HG02763 (cell line): ENCODE measurements around the gene ZNF724.
"Not testable (repeated sequence)": the region's sequence is repeated elsewhere in the genome, so short reads cannot be mapped to it uniquely, and the experiment has no call there.

Experiments
- ATAC-seq: cut with Tn5 transposase; IDR thresholded peaks from one replicate; pipeline ENCODE4 v1.9.1; 2021; ENCODE audit warnings: mild to moderate bottlenecking, moderate library complexity; ENCODE audit not compliant: unreplicated experiment

Gene ZNF724

GRCh38 chr19:23249911-23250649 is at the start of gene ZNF724:
Gene ZNF724 (minus strand): TSS chr19:23250394. CDS start chr19:23250242, 152 bp downstream.
- peak; percentile 99 for ATAC-seq

DNA sequence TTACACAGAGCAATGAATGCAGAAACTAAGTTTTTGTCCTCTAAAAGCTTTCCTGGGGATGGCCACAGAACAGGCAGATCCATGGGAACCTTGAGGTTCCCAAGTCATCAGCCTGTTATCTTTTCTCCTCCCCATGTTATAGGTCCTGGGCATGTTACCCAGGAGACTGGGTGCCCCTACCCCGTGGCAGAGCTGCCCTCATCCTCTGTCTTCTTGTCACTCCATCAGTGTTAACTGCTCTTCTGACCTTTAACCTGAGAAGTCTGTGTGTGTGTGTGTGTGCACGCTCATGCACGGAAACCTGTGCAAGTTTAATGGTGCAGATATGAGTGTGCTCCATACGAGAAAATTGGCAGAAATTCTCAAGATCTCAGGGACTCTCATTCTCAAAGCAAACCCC is 43.9 kb upstream of the ZNF724 start:
- no peak for ATAC-seq

DNA sequence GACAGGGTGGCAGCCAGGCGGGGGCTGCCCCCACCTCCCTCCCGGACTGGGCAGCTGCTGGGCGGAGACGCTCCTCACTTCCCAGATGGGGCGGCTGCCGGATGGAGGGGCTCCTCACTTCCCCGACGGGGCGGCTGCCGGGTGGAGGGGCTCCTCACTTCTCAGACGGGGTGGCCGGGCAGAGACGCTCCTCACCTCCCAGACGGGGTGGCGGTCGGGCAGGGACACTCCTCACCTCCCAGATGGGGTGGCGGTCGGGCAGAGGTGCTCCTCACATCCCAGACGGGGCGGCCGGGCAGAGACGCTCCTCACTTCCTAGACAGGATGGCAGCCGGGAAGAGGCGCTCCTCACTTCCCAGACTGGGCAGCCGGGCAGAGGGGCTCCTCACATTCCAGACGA is 39.8 kb upstream of the ZNF724 start:
- ATAC-seq = not testable (repeated sequence)

DNA sequence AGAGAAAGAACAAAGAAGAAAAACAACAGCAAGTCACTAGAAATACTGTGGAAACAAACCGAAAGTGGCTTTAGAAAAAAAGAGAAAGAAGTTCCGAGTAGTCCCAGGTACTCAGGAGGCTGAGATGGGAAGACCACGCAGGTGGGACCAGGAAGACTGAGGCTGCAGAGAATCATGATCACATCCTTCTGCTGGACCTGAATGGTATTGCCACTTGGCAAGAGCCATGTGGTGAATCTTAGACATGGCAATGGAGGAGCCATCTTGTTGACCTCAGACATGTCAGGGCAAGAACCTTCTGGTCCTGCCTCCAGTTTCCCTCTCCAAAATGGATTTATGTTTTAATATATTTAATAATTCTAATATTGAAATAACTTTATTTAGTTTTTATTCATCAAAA is 37.4 kb upstream of the ZNF724 start:
- ATAC-seq = no peak

DNA sequence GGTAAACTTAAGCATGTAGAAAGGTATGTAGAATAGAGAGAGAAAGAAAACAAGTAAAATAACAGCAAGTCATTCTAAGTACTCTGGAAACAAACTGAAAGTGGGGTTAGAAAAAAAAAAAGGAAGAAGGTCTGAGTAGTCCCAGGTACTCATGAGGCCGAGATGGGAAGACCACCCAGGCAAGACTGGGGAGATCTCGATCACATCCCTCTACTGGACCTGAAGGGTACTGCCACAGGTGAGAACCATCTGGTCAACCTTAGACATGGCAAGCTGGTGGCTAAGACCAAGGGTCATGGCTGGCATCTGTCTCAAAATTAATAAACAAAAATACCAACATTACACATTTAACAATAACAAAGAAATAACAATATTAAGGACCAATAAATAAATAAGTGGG is 36.3 kb upstream of the ZNF724 start:
- no peak for ATAC-seq

- no peak for ATAC-seq
Measured at GRCh38 chr19:23285948-23286347, 35.8 kb upstream of the ZNF724 start.

- ATAC-seq = not testable (repeated sequence)
Measured at GRCh38 chr19:23285326-23285725, 35.1 kb upstream of the ZNF724 start.

- no peak for ATAC-seq
Measured at GRCh38 chr19:23283925-23284324, 33.7 kb upstream of the ZNF724 start.

GRCh38 chr19:23281663-23282276 is 31.6 kb upstream of the ZNF724 start:
- ATAC-seq = no peak

GRCh38 chr19:23278118-23278517 is 27.9 kb upstream of the ZNF724 start:
- ATAC-seq = not testable (repeated sequence)

- peak; percentile 99 for ATAC-seq
Measured at GRCh38 chr19:23273590-23274412, 23.6 kb upstream of the ZNF724 start.

GRCh38 chr19:23273022-23273589 is 22.9 kb upstream of the ZNF724 start:
- ATAC-seq = no peak

DNA sequence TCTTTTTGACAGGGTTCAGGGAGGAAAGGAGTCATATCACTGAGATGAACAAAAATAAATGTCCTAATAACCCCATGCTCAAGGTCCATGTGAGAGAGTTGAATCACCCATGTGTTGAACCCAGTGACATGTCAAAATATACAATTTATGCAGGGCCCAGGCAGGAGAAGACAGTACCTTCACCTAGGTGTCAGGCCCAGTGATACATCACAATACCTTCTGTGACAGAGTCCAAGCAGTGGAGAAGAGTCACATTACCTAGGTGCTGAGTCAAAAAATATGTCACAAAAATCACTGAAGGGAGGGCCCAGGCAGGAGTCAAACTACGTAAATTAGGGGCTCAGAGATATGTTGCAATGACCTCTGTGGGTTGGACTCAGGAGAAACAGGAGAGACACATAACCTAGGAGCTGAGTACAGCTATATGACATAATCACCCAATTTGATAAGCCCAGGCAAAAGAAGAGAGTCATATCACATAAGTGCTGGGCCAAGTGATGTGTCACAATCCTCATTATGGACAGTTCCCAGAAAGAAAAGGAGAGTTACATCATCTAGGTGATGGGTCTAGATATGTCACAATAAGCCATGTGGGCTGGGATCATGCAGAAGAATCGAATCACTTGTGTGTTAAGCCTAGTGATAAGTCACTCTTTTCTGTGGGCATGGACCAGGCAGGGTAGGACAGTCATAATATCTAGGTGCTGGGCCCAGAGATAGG is 13.8 kb upstream of the ZNF724 start:
- ATAC-seq = no peak

DNA sequence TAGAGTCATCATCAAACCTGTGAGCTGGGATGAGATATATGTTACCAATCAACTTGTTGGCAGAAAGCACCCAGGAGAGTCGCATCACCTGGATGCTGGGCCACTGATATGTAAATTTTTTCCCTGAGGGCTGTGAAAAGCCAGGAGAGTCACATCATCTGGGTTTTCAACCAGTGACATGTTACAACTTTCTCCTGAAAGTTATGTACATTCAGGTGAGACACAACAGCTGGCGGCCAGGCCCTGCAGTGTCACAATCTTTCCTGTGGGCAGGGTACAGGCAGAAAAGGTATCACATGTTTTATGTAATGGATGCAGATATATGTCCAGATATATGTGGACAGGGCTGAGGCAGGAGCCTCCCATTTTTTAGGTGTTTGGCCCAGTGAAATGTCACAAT is 13.2 kb upstream of the ZNF724 start:
- no peak for ATAC-seq

- no peak for ATAC-seq
Measured at GRCh38 chr19:23262920-23263319, 12.7 kb upstream of the ZNF724 start.

GRCh38 chr19:23261496-23262020 is 11.4 kb upstream of the ZNF724 start:
- ATAC-seq = no peak

DNA sequence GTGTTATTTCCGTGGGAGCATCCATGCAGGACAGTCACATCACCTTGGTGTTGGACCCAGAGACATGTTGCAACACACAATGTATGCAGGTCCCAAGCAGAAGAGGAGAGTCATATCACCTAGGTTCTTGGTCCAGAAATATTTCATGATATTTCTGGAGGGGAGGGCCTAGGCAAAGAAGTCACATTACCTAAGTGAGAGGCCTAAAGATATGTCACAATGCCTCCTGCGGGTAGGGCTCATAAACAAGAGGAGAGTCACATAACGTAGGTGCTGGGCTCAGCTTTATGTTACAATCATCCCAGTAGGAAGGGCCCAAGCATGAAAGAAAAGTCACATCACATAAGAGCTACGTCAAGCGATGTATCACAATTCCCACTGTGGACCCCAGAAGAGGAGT is 10.8 kb upstream of the ZNF724 start:
- ATAC-seq = no peak

DNA sequence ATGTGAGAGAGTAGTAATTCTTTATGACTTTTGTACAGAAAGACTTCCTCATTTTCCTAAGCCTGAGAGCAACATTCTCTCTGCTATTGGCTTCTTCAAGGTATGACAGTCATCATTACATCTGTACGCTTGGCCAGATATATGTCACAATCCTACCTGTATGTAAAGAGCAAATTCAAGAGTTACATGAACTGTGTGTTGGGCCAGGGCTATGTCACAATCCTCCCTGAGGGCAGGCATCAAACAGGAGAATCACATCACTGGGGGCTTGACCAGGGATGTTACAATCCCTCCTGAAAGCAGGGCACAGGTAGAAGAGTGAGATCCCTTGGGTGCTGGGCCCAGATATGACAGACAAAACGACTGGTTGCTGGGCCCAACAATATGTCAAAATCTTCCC is 9.8 kb upstream of the ZNF724 start:
- ATAC-seq = no peak

GRCh38 chr19:23255700-23256099 is 5.5 kb upstream of the ZNF724 start:
- ATAC-seq = no peak

- no peak for ATAC-seq
Measured at GRCh38 chr19:23254141-23254910, 4.1 kb upstream of the ZNF724 start.
